Psoas muscle (tissue), 8 donors: Measurements from ENCODE around the gene HECW1. TPM values are rescaled to one million over a fixed set of nuclear protein-coding genes. Genes with fewer than 3 reads are reported as not detected.

ENCODE experiments used
- ATAC-seq, 4 donors: fragments of 200-7000 bp; cut with Tn5 transposase; one replicate each; pipeline ENCODE4 v1.9.1; 2020; ENCODE audit warnings: moderate library complexity in 3 of 4, mild to moderate bottlenecking in 2 of 4
- DNase-seq, 2 donors: peaks; one replicate each; pipeline ENCODE4 v3.0.0-alpha.2; 2020
- H3K27ac ChIP-seq: fragments of 200-600 bp; one replicate; pipeline ENCODE4 v1.8.0; 2022
- H3K27me3 ChIP-seq, 3 donors: fragments of 200-600 bp in 1 of 3; one replicate each; pipeline versions ENCODE4 v1.6.1 to v1.8.0; 2013 to 2022; ENCODE audit warnings: low read length in 2 of 3, mild to moderate bottlenecking in 2 of 3, moderate library complexity in 1 of 3; ENCODE audit not compliant: insufficient read depth in 3 of 3
- H3K36me3 ChIP-seq, 2 donors: fragments of 200-600 bp in 1 of 2; one replicate each; pipeline versions ENCODE4 v1.6.1 to v1.8.0; 2013 to 2022; ENCODE audit warnings: low read depth in 1 of 2, mild to moderate bottlenecking in 1 of 2, moderate library complexity in 1 of 2; ENCODE audit not compliant: insufficient read depth in 1 of 2
- H3K4me1 ChIP-seq: fragments of 200-600 bp; one replicate; pipeline ENCODE4 v1.8.0; 2022
- H3K4me3 ChIP-seq: fragments of 200-600 bp; one replicate; pipeline ENCODE4 v1.8.0; 2022; ENCODE audit warnings: mild to moderate bottlenecking
- H3K9me3 ChIP-seq: fragments of 200-600 bp; one replicate; pipeline ENCODE4 v1.8.0; 2022
- CTCF ChIP-seq: fragments of 200-600 bp; IDR thresholded peaks from one replicate; pipeline ENCODE4 v1.8.0; 2022; ENCODE audit warnings: antibody characterized with exemption
- WGBS, 3 donors: extraction: QIAGEN DNeasy Blood & Tissue Kit; methylation state at CpG; one replicate each; pipeline versions ENCODE4 v1.1.6 to v1.1.7; 2013; 5-methylcytosine and 5-hydroxymethylcytosine counted together
- intact Hi-C, 2 donors: fragments of 100-400 bp; cut with DNase I; formaldehyde crosslinking; loops; one replicate each; pipeline versions ENCODE4 v1.11.0 to v1.14.2; 2022
- polyA plus RNA-seq, 3 donors: library from polyadenylated mRNA; stranded (reverse); fragments of 200-250 nt; gene quantifications; one replicate each; pipeline ENCODE4 v1.2.3, GENCODE V29; 2013
- total RNA-seq, 4 donors: library from RNA; stranded (reverse); fragmentation: NEBNext Ultra II Directional in 2 of 4; extraction: Animal tissue kit (Norgen Biotek cat#: 25700) in 2 of 4; gene quantifications; one replicate each; pipeline versions ENCODE4 v1.2.1 to v1.2.4, GENCODE V29; 2021 to 2023
- donor health status: healthy with polysubstance abuse.
- donor health status: DM: no; HTN: no; CAD: no; lungs with moderate emphysema.
- donor health status: Bipolar disorder and iron deficiency.
- donor health status: healthy.
- donor health status: DM: yes; HTN: yes; CAD: no.
- donor health status: DM: no; HTN: no; CAD: no.
- donor health status: DM: no; HTN: no; CAD: no.
- donor health status: DM: yes; HTN: yes; CAD: no.

The HECW1 gene
- total and polyA plus RNA-seq, 7 donors, result 0.07 to 2.8 (median 1.0) TPM

- H3K27me3 ChIP-seq, result no peaks in the 10 kb centered on the region
- TF ChIP-seq CTCF, result no peak
- no peaks in the 10 kb centered on the region for H3K36me3 ChIP-seq
- intact Hi-C loops, result no loop called here
- H3K4me3 ChIP-seq, result no peak overlapping the region
- no peak overlapping the region for H3K27ac ChIP-seq
- no peaks in the 10 kb centered on the region for H3K4me1 ChIP-seq
- H3K9me3 ChIP-seq, result no peaks in the 10 kb centered on the region
- WGBS, 3 donors, result 56 to 62% (median 60%) methylated on average over 11 of the region's 11 CpGs
- ATAC-seq (no peak), DNase-seq (no peak)
Observed at GRCh38 chr7:43302773-43303460, 190.5 kb downstream of the HECW1 start.

GRCh38 chr7:43303740-43304241 lies 191.3 kb downstream of the HECW1 start:
- Histone ChIP-seq H3K27me3 (no peaks in the 10 kb centered on the region), H3K4me3 (no peak overlapping the region), H3K36me3 (no peaks in the 10 kb centered on the region), H3K27ac (no peak overlapping the region), H3K4me1 (no peaks in the 10 kb centered on the region), H3K9me3 (no peaks in the 10 kb centered on the region)
- ATAC-seq (no peak), DNase-seq (no peak)
- 43 to 60% (median 51%) methylated on average over 4 of the region's 4 CpGs for WGBS, 3 donors
- no peak for TF ChIP-seq CTCF
- intact Hi-C loops, result no loop called here

GRCh38 chr7:43306404-43306803 lies 194.0 kb downstream of the HECW1 start:
- 77 to 89% (median 78%) methylated on average over 5 of the region's 5 CpGs for WGBS, 3 donors
- TF ChIP-seq CTCF, result no peak
- no peaks in the 10 kb centered on the region for H3K27me3 ChIP-seq
- no peak for DNase-seq
- H3K36me3 ChIP-seq, result no peaks in the 10 kb centered on the region
- no peak overlapping the region for H3K4me3 ChIP-seq
- intact Hi-C loops, result no loop called here
- no peak for ATAC-seq
- H3K27ac ChIP-seq, result no peak overlapping the region
- no peaks in the 10 kb centered on the region for H3K9me3 ChIP-seq
- H3K4me1 ChIP-seq, result no peaks in the 10 kb centered on the region

GRCh38 chr7:43307522-43307921 lies 195.1 kb downstream of the HECW1 start:
- TF ChIP-seq CTCF, result no peak
- intact Hi-C loops, result no loop called here
- Histone ChIP-seq H3K27me3 (no peaks in the 10 kb centered on the region), H3K4me3 (no peak overlapping the region), H3K4me1 (no peaks in the 10 kb centered on the region), H3K36me3 (no peaks in the 10 kb centered on the region), H3K9me3 (no peaks in the 10 kb centered on the region), H3K27ac (no peak overlapping the region)
- ATAC-seq (no peak), DNase-seq (no peak)
- WGBS, 3 donors, result 26 to 36% (median 31%) methylated on average over 1 of the region's 1 CpG
